NOMO-1 (cell line): Measurements from ENCODE around the gene VCAN.

ENCODE experiments used
- DNase-seq, 2 experiments: peaks; one replicate each; lab custom pipeline; 2025; ENCODE audit not compliant: unreplicated experiment in 2 of 2; lab: John Stamatoyannopoulos, UW

Gene VCAN

DNA sequence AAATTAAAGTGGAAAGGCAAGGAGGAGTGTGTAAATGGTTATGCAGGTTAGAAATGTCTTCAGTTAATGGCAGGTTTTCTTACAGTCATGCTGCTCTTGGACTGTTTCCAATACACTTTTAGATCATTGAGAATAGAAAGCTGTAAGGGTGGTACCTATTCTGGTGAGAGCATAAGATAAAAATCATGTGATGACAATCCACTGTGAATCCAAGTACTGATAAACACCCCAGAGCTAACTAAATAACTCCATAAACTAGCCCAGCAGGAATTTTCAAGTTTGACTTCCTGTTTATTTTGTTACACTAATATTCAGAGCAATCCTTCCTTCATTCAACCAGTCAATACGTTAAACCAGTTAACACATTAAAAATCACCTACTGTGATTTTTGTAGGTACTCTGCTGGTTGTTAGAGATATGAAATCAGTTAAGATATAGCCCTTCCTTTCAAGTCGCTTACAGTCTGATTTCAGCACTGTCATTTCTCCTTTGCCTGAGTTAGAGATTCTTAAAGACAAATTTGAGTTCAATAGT, 22.6 kb downstream of the VCAN start:
- DNase-seq = no peak

DNA sequence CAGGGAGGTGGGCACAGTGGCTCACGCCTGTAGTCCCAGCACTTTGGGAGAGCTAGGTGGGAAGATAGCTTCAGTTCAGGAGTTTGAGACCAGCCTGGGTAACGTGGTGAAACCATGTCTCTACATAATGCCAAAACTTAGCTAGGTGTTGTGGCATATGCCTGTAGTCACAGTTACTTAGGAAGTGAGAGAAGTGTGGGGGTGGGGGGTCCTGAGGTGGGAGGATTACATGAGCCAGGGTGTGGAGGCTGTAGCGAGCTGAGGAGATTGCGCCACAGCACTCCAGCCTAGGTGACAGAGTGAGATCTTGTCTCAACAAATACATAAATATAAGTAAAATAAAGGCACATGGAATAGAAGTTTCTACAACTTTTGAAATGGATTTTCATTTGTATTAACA, 23.1 kb downstream of the VCAN start:
- DNase-seq = no peak

DNA sequence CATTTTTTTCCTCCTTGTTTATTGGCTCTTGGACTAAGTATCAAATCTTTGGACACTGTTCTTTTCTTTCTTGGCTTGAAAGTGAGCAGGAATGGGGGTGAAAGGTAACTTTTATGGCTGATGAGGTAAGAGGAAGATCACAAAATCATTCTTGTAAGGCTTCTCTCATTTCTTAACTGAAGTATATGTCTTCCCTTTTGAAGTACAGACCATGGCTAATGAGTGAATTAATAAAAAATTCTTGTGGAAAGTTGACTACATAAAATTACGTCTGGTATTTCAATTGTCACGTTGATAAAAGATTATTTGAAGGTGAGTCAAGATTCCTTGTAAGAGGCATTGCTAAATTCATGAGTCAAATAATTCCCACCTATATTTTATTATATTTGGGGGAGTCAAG, 25.1 kb downstream of the VCAN start:
- DNase-seq = no peak

DNA sequence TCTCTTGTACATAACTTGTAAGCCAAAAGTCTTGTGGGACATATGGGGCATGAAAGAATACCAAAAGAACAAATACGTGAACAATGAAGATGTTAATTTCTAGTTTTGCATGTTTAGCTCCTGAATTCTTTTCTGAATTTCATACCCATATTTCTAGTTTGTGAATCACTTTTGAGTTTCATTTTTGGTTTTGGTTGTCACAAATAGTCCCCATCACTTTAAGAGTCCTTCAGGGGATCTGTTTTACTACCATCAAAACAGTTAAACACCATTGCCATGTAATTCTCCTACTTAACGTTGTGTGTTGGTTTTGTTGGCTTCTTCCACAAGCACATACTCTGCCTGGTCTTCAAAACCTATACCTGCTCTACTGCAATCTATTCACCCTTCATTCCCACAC, 27.0 kb downstream of the VCAN start:
- no peak for DNase-seq

DNA sequence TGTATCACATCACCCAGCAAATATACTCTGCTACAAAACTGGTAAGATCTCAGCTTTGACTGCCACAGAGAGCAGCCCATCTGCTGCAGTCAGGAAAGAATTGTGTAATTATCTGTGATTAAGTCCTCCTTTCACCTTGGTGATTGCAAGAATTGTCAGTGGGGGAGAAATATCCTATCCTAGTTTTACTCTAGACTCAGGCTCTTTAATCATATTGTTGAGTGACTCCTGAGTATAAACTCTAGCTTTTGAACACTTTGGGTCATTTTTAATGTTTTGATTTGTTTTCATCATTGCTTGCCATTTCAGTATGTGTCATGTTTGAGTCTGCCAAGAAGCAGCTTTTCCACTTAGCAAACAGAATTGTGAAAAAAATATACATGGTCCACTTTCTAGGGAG, 32.1 kb downstream of the VCAN start:
- no peak for DNase-seq

DNA sequence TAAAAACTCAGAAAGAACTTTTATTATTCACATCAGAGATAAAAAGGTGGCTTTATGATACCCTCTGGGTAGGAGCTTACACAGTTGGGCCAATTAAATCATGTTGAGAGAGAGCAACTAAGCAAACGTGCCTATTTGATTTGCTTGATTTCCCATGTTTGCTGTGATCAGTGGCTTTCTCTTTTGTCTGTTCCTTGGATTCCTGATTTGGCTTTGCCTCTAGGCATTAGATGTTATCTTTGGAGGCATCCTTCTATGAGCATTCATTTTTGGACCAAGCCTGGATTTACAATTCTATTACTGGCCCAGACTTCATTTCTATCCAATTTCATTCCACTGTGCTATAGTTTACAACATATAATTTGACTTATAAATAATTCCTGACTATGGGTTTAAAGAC, 35.9 kb downstream of the VCAN start:
- no peak for DNase-seq

DNA sequence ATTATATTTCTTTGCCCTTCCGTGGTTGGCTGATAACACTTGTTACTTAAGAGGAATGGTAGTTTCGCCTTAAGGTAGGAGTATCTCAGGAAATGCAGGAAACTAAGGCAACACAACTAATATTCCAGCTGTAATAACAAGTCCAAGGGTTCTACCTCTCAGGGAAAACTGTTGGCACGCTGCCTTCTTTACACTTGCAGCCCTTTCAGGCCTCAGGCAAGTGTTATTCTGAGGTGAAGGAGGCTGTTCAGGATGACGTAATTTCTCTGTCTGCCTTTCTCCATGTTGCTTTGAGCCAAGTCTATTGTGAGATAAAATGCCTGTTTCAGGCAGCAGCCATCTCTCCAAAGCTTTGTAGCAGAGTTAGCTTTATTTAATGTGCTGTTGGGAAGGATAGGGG, 38.0 kb downstream of the VCAN start:
- no peak for DNase-seq

DNA sequence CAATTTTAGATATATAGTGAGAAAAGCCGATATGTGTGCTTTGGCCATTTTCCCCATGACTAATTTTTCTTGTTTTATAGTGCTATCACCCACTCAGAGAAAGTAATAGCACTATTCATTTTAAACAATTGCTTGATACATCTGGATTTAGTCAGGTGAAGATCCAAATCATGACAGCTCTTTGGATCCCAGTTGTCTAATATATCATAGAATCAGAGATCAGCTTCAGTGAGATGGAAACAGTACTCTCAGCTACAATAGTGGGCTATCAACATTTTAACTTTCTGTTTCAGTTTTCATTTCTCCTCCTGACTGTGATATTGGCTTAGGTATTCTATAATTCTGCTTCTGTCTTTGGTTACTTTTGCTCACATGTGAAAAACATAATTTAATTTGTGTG, 38.7 kb downstream of the VCAN start:
- DNase-seq = no peak

DNA sequence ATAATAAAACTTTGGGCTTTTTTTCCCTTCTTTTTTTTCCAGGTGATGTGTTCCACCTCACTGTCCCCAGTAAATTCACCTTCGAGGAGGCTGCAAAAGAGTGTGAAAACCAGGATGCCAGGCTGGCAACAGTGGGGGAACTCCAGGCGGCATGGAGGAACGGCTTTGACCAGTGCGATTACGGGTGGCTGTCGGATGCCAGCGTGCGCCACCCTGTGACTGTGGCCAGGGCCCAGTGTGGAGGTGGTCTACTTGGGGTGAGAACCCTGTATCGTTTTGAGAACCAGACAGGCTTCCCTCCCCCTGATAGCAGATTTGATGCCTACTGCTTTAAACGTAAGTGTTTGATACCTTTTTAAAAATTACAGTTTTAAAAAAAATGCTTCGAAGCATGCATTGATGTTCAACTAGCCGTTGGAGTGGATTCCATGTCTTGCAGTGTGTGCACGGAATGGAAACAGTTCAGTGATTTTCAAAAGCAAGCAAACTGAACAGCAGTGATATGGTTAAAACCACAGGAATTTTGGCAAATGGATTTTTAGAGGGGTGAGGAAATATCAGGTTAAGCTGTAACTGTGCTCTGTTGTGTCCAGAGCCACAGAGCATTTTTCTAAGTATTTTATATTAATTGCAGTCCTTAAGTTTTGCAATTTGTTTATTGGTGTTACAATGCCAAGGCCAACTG, 40.7 kb downstream of the VCAN start:
- no peak for DNase-seq

DNA sequence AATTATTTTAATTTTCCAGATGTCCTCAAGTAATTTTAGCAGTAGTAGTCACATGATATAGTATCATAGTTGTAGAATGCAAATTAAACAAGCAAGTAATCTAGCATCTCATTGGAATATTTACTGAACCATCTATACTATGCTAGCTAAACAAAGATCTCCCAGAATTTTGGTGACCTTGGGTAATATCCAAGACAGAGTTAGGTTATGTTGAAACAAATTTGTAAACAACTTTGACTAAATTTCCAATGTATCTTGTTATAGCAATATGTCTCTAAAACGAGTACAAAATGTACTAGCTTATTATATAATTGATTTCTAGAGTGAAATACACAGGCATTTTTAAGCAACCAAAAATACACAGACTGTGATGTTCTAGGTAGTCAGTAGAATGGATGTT, 41.5 kb downstream of the VCAN start:
- DNase-seq = no peak

DNA sequence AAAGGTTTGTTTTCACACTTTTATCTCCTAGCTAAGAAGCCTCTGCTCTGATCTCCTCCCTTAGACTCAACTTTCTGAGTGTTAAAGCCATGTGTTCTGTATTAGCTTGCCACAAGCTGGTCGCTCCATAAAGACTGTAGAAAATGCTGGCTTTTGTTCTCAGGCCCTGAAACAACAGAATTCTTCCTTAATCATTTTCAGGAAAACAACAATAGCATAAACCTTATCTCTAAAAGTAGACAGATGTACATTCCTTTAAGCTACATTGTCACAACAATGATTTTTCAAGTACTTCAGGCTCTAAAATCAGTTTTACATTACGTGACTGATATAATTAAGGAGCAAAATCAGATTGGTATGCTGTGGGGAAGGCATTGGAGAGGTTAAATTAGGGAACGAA, 41.9 kb downstream of the VCAN start:
- DNase-seq = no peak

DNA sequence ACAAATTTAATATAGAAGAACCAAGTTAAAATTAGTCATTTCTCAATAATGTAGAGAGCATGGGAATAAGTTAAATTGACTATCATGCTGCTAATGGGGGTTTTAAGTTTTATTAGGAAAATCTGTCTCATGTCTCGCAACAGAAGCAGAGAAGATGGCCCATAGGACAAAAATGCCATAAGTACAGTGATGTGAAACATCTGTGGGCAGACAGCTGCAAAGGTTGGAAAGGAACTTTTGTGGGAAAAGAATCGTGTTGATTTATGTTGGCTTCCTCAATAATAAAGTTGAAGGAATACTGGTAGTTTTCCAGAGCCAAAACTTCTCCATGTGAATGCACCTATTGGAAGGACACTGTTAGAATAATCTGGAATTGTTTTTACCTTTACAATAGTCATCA, 44.8 kb downstream of the VCAN start:
- no peak for DNase-seq

DNA sequence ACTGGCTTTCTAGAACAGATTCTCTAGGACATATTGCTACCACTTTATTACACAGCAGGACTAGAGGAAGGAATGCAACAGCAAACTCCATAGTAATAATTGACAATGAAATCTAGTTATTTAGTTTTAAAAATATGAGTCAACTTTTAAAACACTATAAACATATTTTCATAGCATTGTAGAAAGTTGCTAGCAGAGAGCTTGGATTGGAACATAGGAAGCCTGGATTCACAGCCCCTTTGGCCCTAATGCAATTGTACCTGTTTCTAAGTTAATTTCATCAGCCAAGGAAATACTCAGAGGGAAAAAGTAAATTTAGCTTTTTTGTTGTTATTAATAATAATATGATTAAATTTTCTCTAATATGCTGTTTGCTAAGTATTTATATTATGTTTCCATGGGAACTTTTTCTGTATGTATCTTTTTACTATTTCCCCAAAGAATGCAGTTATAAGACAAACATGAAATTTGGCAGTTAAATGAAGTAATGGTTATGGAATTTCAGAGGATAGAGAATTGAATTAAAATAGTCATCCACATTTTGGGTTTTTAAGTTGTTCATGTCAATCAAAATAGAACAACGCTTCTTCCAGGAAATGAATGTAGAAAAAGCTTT, 45.6 kb downstream of the VCAN start:
- no peak for DNase-seq

DNA sequence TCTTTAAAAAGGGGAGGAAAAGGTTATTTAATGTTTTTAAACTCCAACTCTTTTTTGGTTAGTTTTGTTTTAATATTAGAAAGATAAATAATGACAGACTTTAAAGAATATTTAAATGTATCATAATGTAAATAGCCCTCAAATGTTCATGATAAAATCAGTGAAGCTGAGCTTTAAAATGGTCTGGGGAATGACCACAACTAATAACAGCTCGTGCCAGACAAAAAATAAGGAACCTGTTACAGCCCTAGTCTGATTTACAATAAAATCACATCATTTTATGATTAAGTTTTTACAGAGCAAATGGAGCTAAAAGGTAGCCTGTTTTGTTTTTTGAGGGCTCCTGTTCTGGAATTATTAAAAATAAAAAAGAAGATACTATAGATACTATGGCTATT, 46.1 kb downstream of the VCAN start:
- no peak for DNase-seq

DNA sequence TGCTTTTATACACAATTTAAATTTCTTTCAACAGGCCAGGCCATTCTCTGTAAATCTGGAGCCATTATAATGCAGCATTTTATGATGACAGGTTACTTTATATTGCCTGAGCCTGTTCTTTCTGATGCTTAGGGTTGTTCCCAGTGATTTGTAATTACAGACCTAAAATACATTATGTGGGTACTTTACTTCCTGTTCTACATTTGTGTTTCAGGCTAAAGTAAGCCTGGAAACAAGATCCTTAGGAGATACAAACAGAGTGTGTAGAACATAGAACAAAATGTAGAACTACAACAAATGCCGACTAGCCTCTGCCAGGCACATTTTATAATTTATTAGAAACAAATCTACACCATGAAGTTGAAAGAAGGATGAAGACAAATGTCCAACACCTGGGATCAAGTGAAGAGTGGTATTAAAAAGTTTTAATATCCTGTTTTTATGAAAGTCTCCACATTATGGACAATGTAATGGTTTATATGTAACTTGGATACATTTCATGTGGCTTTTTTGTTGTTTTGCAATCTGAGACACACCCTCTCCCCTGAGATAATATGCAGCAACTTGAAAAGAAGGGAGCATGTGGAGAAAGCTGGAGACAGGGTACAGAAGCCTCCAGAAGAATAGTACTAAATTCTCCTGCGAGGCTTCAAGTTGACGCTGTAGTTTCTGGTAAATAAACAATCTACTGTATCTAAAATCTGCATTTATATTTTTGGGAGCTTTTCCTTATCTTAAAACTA, 46.9 kb downstream of the VCAN start:
- DNase-seq = no peak

DNA sequence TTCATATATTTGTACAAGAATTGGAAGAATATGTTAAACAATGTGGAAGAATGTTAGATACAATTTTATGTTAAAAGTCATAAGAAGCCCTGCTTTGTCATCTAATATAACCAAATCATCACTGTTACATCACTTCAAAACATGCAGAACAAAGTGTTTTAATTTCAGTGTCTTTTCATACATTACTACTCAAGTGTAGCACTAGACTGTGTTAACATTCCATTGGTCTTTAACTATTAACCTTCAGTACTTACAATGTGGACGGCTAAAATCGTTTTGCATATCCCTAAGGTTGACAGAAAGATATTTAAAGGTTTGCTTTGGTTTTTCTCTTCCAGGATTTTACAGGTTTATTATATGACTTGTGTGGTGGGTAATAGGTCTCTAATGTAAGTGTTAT, 50.9 kb downstream of the VCAN start:
- no peak for DNase-seq

DNA sequence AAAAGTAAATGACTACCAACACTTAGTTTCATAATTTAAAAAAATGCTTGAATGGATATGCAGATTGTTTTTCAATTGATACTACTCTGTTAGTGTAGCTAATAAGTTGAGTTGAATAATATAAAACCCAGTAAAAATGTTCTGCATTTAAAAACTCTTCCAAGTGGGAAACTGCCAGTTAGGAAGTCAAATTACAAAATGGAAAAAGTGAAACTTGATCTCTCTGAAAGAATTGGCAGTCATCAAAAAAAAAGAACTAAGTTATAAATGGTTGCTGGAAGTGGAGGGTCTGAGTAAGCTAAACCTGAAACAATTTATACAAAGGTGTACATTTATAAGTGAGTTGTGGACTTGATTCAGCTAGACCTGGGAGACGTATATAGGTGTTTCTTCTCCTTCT, 52.4 kb downstream of the VCAN start:
- no peak for DNase-seq

DNA sequence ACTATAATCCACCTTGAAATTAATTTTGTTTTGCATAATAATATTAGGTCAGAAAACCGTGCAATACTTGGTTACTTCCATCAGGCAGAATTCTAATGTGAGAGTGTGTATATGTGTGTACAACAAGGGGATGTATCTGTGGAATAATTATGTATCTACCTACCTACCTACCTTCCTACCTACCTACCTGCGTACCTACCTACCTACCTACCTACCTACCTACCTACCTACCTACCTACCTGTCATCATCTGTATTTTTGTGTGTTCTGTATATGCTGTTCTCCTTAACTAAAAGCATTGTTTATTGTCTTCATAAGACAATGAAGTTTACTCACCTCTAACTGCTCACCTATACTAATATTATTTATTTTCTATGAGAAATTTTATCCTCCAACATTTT, 52.8 kb downstream of the VCAN start:
- no peak for DNase-seq

DNA sequence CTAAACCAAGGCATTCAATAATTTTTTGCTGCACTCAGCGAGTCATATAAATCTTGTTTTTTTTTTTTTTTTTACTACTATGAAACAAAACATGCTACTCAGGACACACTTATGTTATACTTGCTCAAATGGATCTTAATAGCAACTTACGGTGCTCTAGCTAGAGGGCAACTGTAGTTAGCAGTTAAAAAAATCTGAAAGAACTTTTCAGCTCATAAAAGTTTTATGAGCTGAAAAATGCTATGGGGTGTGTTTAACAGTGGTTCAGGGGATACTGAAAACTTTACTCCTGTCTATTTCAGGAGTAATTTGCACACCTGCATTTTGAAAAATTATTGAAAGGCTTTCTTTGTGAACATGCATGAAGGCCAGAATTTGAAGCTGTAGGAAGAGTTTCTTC, 53.4 kb downstream of the VCAN start:
- DNase-seq = no peak

DNA sequence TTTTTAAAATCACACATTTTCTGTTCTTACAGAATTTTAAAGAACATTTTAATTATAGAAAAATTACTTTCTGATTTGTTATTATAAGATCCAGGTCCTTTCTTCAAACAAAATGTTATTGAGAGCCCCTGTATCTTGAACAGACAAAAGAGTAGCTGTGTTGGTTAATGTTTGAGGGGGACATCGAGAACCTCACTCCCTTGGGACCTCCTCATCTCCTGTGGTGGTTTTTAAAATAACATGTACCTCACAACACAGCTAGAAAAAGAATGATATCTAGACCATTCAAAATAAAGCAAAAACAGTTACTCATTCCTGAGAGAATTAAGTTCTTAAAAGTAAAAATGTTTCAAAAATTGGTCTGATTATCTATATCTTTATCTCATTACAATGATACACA, 54.7 kb downstream of the VCAN start:
- DNase-seq = no peak

DNA sequence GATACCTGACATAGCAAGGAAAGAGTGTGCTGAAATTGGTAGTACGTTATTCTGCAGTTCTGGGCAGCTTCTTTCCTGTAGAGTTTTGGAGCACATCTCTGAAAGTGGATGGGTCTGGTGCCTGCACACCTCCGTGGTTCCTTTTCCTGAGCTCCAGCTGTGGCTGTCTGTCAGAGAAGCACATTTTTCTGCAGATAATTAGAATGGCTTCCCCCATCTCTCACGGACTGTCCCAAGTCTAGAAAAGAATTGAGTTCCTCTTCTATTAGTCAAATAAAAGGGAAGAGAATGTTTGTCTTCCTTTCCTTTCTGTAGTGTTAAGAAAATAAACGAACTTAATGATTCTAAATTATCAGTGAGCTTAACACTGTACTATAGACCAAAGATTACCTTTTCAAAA, 55.7 kb downstream of the VCAN start:
- DNase-seq = no peak
